ENCODE measurements around the gene DMPK.
"Not testable (repeated sequence)": the region's sequence is repeated elsewhere in the genome, so short reads cannot be mapped to it uniquely, and the experiment has no call there.

The DMPK gene

DNA sequence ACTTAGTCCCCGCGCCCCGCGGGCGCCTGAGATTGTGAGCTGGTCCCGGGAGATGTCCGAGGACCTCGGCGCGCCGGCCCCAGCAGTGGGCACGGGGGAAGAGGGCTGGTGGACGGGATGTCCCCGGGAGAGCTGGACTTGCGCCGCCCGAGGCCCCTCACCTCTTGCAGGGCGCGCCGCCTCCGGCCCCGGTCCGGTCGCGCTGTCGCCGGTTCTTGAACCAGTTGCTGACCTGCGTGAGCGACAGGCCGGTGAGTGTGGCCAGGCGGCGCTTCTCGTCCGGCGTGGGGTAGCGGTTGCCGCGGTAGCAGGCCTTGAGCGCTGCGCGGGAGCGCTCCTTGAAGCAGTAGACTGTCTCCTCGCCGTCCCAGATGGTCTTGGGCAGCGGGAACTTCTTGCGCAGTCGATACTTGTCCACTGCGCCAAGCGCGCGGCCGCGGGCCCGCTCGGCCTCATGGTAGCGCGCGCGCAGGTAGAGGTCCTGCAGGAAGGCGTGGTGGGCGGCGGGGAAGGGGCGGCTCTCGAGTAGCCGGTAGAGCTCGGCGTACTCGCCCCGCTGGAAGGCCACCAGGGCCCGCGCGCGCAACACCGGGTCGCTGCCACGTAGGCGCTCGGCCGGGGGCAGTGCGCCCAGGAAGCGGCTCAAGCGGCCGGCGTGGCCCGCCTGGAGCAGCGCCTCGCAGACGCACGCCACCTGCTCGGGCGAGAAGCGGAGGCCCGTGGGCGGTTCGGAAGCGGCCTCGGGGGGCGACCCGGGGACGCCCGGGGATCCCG is 14.2 kb downstream of the DMPK start:
- DNase-seq, result peak; percentile 84

GRCh38 chr19:45767410-45767880 is 14.8 kb downstream of the DMPK start:
- no peak for DNase-seq

- DNase-seq, result no peak
Observed at GRCh38 chr19:45766869-45767346, 15.4 kb downstream of the DMPK start.

DNA sequence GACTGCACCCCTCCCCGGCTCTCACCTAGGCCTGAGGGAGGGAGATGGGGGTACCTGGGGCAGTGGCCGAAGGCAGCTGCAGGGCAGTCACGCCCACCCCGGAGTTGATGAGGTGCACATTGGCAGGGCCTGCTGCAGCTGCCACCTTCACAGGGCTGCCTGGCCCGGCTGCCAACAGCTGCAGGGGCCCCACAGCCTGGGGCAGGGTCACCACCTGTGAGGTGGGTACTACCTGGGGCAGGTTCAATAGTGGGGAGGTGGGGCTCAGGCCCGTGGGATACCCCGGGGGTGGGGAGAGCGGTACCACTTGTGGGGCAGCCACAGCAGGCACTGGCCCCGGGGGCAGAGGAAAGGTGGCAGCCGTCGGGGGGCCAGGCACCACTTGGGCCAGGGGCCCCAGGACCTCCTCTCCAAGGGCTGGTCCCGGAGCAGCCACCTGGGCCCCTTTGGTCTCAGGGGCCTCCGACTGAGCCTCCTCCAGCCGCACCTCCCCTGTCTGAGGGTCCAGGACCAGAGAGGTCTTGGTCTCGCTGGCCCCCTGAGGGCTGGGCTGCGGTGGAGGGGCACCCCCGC is 15.9 kb downstream of the DMPK start:
- no peak for DNase-seq

GRCh38 chr19:45765702-45766295 is 16.5 kb downstream of the DMPK start:
- no peak for DNase-seq

DNA sequence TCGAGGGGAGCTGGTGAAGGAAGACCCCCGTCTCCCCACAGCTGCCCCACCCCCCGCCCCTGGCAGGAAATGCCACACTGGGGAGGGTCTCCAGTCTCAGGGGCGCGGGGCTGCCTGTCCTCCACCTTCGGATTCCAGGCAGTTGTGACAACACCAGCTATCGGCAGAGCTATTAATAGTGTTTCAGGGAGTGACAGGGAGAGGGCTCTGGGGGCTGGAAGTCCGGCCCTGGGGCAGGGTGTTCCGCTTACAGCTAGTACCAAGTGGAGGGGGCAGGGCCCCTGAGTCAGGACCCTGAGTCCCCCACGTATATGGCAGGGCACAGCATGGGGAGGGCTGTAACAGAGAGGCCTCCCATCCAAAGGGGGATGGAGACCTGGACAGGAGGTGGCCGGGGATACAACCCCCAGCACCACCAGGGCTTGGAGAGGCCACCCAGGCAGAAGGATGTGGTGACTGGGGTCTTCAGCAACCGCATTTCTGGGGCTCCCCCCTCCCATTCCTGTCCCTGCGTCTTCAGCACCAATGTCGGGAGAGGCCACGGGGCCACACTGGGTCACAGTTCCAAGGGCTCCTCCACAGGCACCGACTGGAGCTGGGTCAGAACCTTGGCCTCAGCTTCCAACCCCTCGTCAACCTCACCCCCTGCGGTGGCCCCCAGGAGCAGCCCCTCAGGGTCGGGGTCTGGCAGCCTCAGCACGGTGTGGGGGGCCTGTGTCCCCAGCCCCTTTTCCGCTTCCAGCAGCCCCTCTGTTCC is 17.2 kb downstream of the DMPK start:
- no peak for DNase-seq

GRCh38 chr19:45764475-45764874 is 17.8 kb downstream of the DMPK start:
- no peak for DNase-seq

DNA sequence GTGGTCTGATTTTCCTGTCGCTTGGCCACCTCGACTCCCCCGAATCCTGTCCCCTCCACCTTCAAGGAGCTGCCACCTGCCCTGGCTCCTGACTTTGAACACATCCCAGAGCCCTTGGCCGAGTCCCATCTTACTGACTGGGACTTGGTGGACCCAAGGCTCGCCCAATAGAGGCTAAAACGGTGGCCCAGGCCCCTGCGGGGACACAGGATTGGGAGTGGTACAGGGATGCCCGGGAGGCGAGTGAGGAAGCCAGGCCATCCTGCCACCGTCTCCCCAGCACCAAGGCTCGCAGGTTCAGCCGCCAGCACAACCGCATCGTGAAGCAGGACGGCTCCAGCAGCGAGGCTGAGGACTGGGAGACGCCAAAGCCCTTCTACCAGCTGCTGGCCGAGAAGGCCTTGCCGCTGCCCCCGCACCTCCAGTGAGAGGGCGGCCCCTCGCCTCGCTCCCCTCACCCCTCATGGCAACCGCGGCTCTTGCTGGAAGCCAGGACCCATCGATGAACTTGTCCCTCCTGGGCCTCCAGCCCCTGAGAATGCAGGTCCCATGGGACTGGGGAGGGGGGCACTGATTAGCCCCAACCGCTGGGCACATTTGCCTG is 18.5 kb downstream of the DMPK start:
- DNase-seq, result peak; percentile 60

DNA sequence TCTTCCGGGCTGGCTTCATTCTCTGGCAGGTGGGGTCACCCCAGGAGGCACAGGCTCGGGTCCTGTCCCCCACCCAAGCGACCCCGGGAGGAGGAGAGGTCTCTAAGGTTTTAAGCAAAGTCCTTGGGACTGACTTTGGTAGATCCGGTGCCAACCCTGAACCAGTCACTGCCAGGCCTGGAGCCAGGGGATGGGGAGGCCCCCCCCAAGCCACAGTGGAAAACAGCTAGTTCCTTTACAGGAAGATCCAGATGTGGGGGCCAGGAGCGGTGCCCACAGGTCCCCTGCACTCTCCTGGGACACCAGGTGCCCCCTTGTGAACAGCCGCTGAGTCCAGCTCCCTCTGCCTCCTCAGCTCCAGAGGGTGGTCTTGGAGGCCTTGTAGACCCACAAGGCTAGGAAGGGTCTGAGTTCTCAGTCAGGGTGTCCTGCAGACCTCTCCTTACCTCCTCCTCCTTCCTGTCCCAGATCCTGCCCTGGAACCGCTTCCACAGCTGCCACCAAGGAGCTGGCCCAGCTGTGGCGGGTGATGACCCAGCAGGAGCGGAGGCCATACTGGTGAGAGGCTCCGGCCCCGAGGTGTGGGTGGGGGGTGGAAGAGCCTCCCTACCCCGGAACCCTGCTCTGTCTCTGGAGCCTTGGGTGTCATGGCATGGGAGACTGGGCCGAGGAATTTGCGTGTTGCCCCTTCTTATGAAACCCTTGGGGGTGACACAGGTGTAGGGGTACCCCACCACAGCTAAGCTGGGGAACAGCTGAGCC is 19.2 kb downstream of the DMPK start:
- no peak for DNase-seq

DNA sequence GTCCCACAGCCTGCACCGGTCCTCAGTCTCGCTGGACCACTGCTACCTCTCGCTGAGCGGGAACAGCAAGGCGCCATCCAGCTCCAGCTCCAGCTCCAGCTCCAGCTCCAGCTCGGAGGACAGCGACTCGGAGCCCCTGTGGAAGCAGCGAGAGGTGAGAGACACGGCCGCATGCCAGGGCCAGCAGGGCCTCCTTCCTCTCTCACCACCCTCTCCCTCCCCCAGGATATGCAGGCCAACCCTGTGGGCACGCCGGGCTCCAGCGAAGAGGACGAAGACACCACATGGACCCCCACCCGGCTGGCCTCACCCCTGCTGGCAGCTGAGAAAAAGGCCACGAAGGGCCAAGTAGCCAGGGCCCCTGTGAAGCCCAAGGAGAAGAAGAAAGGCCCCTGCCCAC is 20.6 kb downstream of the DMPK start:
- DNase-seq, result no peak

- DNase-seq, result no peak
Observed at GRCh38 chr19:45758921-45759320, 23.4 kb downstream of the DMPK start.

DNA sequence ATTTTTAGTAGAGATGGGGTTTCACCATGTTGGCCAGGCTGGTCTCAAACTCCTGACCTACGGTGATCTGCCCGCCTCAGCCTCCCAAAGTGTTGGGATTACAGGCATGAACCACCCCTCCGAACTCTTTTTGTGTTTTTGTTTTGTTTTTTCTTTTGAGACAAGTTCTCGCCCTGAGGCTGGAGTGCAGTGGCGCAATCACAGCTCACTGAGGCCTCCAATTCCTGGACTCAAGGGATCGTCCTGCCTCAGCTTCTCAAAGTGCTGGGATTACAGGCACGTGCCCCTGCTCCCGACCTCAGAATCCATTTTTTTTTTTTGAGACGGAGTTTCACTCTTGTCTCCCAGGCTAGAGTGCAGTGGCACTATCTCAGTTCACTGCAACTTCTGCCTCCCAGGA is 24.6 kb downstream of the DMPK start:
- DNase-seq, result no peak

DNA sequence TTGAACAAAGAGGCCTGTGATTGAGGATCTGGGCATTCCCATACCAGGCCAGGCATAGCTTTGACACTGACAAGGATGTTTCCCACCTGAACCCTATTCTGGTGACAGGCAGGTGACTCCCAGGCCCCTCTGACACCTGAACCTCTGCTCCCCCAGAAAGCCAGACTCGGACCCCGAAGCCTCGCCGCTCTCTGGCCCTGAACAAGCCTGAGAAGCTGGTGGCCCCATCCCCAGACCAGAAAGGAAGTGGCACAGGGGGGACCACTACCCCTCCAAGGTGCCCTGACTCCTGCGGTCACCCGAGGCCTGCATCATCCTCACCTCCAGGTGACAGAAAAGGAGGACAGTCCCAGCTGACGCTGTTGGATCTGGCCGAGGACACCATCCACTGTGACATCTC is 28.0 kb downstream of the DMPK start:
- DNase-seq, result no peak

GRCh38 chr19:45753548-45753947 is 28.7 kb downstream of the DMPK start:
- no peak for DNase-seq

GRCh38 chr19:45752639-45753038 is 29.7 kb downstream of the DMPK start:
- no peak for DNase-seq

GRCh38 chr19:45751483-45751882 is 30.8 kb downstream of the DMPK start:
- DNase-seq, result not testable (repeated sequence)

DNA sequence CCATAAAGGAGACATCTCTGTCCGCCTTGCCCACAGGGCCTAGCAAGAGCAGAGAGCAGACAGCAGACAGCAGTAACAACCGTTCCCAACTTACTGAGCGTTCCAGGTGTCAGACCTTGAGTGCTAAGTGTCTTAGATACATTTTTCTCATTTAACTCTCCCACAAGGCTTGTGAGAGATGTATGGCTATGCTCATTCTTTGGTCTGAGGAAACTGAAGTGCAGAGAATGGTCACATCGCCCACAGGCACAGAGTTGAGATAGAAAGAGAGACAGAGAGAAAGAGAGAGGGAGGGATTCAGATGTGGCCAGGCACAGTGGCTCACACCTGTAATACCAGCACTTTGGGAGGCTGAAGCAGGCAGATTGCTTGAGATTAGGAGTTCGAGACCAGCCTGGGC is 34.8 kb downstream of the DMPK start:
- no peak for DNase-seq

DNA sequence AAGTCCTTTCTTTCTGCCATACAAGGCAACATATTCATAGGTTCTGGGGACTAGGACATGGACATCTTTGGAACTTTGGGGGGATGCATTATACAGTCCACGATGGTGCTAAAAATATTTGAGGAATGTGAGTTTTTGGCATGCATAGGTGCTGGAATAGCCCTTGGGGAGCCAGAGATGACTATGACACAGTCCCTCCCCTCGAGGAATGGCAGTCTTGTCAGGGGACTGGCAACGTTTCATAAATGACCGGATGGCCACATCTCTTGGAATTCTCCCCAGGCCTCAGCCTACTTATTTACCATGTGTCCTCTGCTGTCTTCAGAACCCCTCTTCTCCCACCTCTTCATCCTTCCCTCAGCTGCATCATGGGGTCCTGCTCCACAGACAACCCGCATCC is 35.4 kb downstream of the DMPK start:
- no peak for DNase-seq

DNA sequence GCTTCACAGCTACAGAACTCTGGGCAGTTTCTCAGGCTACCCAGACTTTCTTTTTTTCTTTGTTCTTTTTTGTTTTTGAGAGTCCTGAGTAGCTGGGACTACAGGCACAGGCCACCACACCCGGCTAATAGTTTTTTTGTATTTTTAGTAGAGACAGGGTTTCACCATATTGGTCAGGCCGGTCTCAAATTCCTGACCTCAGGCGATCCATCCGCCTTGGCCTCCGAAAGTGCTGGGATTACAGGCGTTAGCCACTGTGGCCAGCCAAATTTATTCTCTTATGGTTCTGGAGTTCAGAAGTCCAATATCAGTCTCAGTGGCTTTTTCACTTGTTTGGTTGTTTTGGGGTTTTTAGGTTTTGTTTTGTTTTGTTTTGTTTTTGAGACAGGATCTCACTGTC is 36.7 kb downstream of the DMPK start:
- no peak for DNase-seq

GRCh38 chr19:45742969-45743368 is 39.3 kb downstream of the DMPK start:
- no peak for DNase-seq

- DNase-seq, result no peak
Observed at GRCh38 chr19:45739498-45740439, 42.5 kb downstream of the DMPK start.
